SK-N-SH treated with all-trans-retinoic acid at 6 μM for 48 hours (cell line): ENCODE results near the gene ADSS1.

Source experiments
- ARNTL ChIP-seq: fragments of 450-650 bp; formaldehyde crosslinking; IDR thresholded peaks from 2 replicates; pipeline ENCODE4 v1.5.0; 2020; ENCODE audit warnings: low read depth, mild to moderate bottlenecking, moderate library complexity, borderline replicate concordance
- CREB5 ChIP-seq: fragments of 250-450 bp; sonication (Bioruptor Pico); IDR thresholded peaks from 2 replicates; pipeline ENCODE4 v1.5.1; 2020; ENCODE audit warnings: low read depth, mild to moderate bottlenecking, moderate library complexity
- ISL1 ChIP-seq: fragments of 250-450 bp; sonication (Bioruptor Pico); IDR thresholded peaks from 2 replicates; pipeline ENCODE4 v2.1.2; 2022; ENCODE audit warnings: mild to moderate bottlenecking, moderate library complexity
- RARB ChIP-seq: fragments of 250-450 bp; sonication (Bioruptor Pico); IDR thresholded peaks from 2 replicates; pipeline ENCODE4 v1.8.0; 2021; ENCODE audit warnings: mild to moderate bottlenecking, moderate library complexity
- SNAI2 ChIP-seq: fragments of 250-450 bp; sonication (Bioruptor Pico); IDR thresholded peaks from 2 replicates; pipeline ENCODE4 v1.5.0; 2020; ENCODE audit warnings: mild to moderate bottlenecking, moderate library complexity
- ZC3H10 ChIP-seq: fragments of 250-450 bp; sonication (Bioruptor Pico); IDR thresholded peaks from 2 replicates; pipeline ENCODE4 v1.5.1; 2021; ENCODE audit warnings: mild to moderate bottlenecking, moderate library complexity
- ZFP30 ChIP-seq: fragments of 450-650 bp; formaldehyde crosslinking; IDR thresholded peaks from 2 replicates; pipeline ENCODE4 v1.5.0; 2022; ENCODE audit warnings: mild to moderate bottlenecking, moderate library complexity
- ZNF565 ChIP-seq: fragments of 450-650 bp; formaldehyde crosslinking; conservative IDR thresholded peaks from 2 replicates; pipeline ENCODE4 v1.5.0; 2020; ENCODE audit warnings: low read depth, mild to moderate bottlenecking, moderate library complexity
- TF ChIP-seq, protein P1 (sequence below): fragments of 250-450 bp; sonication (Bioruptor Pico); IDR thresholded peaks from 2 replicates; pipeline ENCODE4 v1.5.0; 2020; ENCODE audit warnings: mild to moderate bottlenecking, moderate library complexity
- TF ChIP-seq, protein P2 (sequence below): fragments of 250-450 bp; sonication (Bioruptor Pico); IDR thresholded peaks from 2 replicates; pipeline ENCODE4 v1.8.0; 2020; ENCODE audit warnings: mild to moderate bottlenecking, moderate library complexity, borderline replicate concordance

- TF ChIP-seq ZNF565 (CRISPR knock-in tag), result no peak
- TF ChIP-seq SNAI2, result no peak
- no peak for TF ChIP-seq ZC3H10
- TF ChIP-seq, protein P1, sequence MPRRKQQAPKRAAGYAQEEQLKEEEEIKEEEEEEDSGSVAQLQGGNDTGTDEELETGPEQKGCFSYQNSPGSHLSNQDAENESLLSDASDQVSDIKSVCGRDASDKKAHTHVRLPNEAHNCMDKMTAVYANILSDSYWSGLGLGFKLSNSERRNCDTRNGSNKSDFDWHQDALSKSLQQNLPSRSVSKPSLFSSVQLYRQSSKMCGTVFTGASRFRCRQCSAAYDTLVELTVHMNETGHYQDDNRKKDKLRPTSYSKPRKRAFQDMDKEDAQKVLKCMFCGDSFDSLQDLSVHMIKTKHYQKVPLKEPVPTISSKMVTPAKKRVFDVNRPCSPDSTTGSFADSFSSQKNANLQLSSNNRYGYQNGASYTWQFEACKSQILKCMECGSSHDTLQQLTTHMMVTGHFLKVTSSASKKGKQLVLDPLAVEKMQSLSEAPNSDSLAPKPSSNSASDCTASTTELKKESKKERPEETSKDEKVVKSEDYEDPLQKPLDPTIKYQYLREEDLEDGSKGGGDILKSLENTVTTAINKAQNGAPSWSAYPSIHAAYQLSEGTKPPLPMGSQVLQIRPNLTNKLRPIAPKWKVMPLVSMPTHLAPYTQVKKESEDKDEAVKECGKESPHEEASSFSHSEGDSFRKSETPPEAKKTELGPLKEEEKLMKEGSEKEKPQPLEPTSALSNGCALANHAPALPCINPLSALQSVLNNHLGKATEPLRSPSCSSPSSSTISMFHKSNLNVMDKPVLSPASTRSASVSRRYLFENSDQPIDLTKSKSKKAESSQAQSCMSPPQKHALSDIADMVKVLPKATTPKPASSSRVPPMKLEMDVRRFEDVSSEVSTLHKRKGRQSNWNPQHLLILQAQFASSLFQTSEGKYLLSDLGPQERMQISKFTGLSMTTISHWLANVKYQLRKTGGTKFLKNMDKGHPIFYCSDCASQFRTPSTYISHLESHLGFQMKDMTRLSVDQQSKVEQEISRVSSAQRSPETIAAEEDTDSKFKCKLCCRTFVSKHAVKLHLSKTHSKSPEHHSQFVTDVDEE (CRISPR knock-in tag), result no peak
- TF ChIP-seq ZFP30 (CRISPR knock-in tag), result no peak
- TF ChIP-seq, protein P2, sequence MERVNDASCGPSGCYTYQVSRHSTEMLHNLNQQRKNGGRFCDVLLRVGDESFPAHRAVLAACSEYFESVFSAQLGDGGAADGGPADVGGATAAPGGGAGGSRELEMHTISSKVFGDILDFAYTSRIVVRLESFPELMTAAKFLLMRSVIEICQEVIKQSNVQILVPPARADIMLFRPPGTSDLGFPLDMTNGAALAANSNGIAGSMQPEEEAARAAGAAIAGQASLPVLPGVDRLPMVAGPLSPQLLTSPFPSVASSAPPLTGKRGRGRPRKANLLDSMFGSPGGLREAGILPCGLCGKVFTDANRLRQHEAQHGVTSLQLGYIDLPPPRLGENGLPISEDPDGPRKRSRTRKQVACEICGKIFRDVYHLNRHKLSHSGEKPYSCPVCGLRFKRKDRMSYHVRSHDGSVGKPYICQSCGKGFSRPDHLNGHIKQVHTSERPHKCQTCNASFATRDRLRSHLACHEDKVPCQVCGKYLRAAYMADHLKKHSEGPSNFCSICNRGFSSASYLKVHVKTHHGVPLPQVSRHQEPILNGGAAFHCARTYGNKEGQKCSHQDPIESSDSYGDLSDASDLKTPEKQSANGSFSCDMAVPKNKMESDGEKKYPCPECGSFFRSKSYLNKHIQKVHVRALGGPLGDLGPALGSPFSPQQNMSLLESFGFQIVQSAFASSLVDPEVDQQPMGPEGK (CRISPR knock-in tag), result no peak
- no peak for TF ChIP-seq ARNTL
- no peak for TF ChIP-seq CREB5 (CRISPR knock-in tag)
- TF ChIP-seq RARB (CRISPR knock-in tag), result no peak
- no peak for TF ChIP-seq ISL1 (CRISPR knock-in tag)
Measured at GRCh38 chr14:104708606-104709268, 15.3 kb upstream of the ADSS1 start.
